ENCODE data around the gene EXT2.

EXT2 gene

DNA sequence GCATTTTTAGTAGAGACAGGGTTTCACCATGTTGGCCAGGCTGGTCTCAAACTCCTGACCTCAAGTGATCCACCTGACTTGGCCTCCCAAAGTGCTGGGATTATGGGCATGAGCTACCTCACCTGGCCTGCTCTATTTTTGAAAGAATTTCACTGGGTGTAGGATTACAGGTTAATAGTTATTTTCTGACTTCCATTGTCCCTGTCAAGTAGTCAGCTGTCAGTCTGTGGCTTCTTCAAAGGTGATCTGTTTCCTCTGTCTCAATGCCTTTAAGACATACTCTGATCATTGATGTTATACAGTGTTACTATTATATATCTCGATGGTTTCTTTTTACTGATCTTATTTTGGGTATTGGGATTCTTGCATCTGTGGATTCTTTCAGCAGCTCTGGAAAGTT lies 10.1 kb upstream of the EXT2 start:
- Histone ChIP-seq H3K27me3 (replicated peaks; ENCODE audit: control insufficient read depth, insufficient read depth, low read length) (no peaks in the 10 kb centered on the region), H3K4me3 (replicated peaks; ENCODE audit: low read depth, low read length) (no peak overlapping the region), H3K36me3 (ENCODE audit: control insufficient read depth, insufficient read depth, low read length) (no peaks in the 10 kb centered on the region)
- TF ChIP-seq, protein P1, sequence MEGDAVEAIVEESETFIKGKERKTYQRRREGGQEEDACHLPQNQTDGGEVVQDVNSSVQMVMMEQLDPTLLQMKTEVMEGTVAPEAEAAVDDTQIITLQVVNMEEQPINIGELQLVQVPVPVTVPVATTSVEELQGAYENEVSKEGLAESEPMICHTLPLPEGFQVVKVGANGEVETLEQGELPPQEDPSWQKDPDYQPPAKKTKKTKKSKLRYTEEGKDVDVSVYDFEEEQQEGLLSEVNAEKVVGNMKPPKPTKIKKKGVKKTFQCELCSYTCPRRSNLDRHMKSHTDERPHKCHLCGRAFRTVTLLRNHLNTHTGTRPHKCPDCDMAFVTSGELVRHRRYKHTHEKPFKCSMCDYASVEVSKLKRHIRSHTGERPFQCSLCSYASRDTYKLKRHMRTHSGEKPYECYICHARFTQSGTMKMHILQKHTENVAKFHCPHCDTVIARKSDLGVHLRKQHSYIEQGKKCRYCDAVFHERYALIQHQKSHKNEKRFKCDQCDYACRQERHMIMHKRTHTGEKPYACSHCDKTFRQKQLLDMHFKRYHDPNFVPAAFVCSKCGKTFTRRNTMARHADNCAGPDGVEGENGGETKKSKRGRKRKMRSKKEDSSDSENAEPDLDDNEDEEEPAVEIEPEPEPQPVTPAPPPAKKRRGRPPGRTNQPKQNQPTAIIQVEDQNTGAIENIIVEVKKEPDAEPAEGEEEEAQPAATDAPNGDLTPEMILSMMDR (IDR thresholded peaks at IDR 0.05; ENCODE audit: insufficient read depth, low read length, poor library complexity, severe bottlenecking): no peak
- DNase-seq (ENCODE audit: extremely low read depth, insufficient read length): no peak

DNA sequence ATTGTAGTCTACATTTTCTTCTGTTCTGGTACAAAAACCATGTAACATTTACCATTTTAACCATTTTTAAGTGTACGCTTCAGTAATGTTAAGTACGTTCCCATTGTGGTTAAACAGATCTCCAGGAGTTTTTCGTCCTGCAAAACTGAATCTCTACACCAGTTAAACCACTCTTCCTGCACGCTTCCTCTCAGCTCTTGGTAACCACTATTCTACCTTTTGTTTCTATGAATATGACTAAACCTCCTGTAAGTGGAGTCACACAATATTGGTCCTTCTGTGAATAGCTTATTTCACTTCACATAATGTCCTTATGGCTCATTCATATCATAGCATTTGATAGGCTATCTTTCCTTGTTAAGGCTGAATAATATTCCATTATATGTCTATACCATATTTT lies 7.1 kb upstream of the EXT2 start:
- TF ChIP-seq, protein P1 (IDR thresholded peaks at IDR 0.05; ENCODE audit: insufficient read depth, low read length, poor library complexity, severe bottlenecking): no peak
- Histone ChIP-seq H3K27me3 (replicated peaks; ENCODE audit: control insufficient read depth, insufficient read depth, low read length) (no peaks in the 10 kb centered on the region), H3K36me3 (ENCODE audit: control insufficient read depth, insufficient read depth, low read length) (no peaks in the 10 kb centered on the region), H3K4me3 (replicated peaks; ENCODE audit: low read depth, low read length) (no peak overlapping the region)
- no peak for DNase-seq (ENCODE audit: extremely low read depth, insufficient read length)

DNA sequence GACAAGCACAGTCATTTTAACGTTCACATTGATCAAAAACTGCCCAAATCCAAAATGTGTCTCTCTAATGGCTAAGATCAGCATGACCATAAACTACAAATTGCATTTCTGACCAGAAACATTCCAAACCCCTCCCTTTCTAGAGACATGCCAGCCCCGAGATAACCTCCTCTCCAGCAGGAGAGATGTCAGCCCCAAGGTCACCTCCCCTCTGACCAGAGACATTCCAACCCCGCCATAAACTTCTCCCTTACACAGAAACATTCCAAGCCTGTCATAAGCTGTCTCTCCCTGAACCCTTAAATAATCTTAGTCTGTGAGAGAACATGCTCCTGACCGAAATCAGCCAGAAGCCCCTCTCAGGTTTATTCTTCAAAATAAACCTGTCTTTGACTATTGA lies 6.6 kb upstream of the EXT2 start:
- Histone ChIP-seq H3K27me3 (replicated peaks; ENCODE audit: control insufficient read depth, insufficient read depth, low read length) (no peaks in the 10 kb centered on the region), H3K36me3 (ENCODE audit: control insufficient read depth, insufficient read depth, low read length) (no peaks in the 10 kb centered on the region), H3K4me3 (replicated peaks; ENCODE audit: low read depth, low read length) (no peak overlapping the region)
- TF ChIP-seq, protein P1 (IDR thresholded peaks at IDR 0.05; ENCODE audit: insufficient read depth, low read length, poor library complexity, severe bottlenecking): no peak
- DNase-seq (ENCODE audit: extremely low read depth, insufficient read length): no peak

DNA sequence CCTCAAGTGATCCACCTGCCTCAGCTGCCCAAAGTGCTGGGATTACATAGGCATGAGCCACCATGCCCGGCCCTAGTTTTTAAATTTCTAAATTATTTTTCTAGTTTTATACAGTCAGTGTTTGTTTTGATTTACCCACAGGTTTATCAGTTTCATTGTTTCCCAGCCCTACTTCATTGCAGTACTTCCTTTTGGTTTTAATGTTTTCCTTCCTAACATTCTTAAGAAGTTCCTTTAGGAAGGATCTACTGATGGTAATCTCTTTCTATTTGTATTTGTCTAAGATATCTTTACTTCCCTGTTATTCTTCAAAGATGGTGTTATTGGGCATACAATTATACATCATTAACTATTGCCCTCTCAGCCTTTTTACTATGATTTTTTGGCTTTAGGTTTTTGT lies 4.9 kb upstream of the EXT2 start:
- TF ChIP-seq, protein P1 (IDR thresholded peaks at IDR 0.05; ENCODE audit: insufficient read depth, low read length, poor library complexity, severe bottlenecking): no peak

DNA sequence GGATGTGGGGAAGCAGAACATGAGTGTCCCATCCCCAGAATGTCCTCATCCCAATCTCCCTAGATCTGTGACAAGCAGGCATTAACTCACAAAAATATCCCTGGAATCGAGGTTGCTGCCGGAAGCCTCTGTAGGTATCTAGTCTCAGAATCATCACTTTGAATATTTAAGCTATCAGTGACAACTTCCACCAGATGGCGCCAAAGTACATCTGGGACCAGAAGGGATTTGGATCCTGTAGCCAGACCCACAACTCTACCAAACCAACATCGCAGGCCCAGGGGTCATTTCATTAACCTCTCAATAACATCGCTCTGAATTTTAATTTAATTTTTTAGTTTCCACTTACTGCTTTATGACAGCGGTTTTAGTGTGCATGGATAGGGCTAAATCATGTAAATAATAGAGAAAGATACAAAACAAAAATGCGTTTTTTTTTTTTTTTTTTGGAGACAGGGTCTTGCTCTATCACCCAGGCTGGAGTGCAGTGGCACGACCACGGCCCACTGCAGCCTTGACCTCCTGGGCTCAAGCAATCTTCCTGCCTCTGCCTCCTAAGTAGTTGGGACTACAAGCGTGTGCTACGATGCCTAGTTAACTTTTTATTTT lies 1.1 kb upstream of the EXT2 start:
- DNase-seq (ENCODE audit: extremely low read depth, insufficient read length): no peak
- TF ChIP-seq, protein P1 (IDR thresholded peaks at IDR 0.05; ENCODE audit: insufficient read depth, low read length, poor library complexity, severe bottlenecking): peak; percentile 78
- Histone ChIP-seq H3K36me3 (ENCODE audit: control insufficient read depth, insufficient read depth, low read length) (no peaks in the 10 kb centered on the region), H3K27me3 (replicated peaks; ENCODE audit: control insufficient read depth, insufficient read depth, low read length) (no peaks in the 10 kb centered on the region), H3K4me3 (replicated peaks; ENCODE audit: low read depth, low read length) (no peak overlapping the region)

More for the DNA sequence above, 4.9 kb upstream of the EXT2 start:
- no peaks in the 10 kb centered on the region for H3K27me3 ChIP-seq (replicated peaks; ENCODE audit: control insufficient read depth, insufficient read depth, low read length)
- H3K4me3 ChIP-seq (replicated peaks; ENCODE audit: low read depth, low read length): no peak overlapping the region
- no peak for DNase-seq (ENCODE audit: extremely low read depth, insufficient read length)
- H3K36me3 ChIP-seq (ENCODE audit: control insufficient read depth, insufficient read depth, low read length): no peaks in the 10 kb centered on the region
